Adrenal gland (tissue), 12 donors: ENCODE results near the gene FUT8. TPM values are rescaled to one million over a fixed set of nuclear protein-coding genes. Genes with fewer than 3 reads are reported as not detected.

Experiments
- DNase-seq, 7 donors: peaks; one replicate each; pipeline ENCODE4 v3.0.0-alpha.2; 2019 to 2020
- H3K27ac ChIP-seq, 5 donors: fragments of 200-600 bp; sonication (generic) in 4 of 5; 1 replicate in 3 of 5; 2 replicates in 2 of 5; pipeline versions ENCODE4 v1.5.1 to v1.8.0; 2016 to 2020; ENCODE audit warnings: mild to moderate bottlenecking in 1 of 5
- H3K27me3 ChIP-seq: fragments of 200-600 bp; 2 replicates; pipeline ENCODE4 v1.8.0; 2021
- H3K36me3 ChIP-seq, 2 donors: fragments of 200-600 bp; replicated peaks in 1 of 2; 1 replicate in 1 of 2; 2 replicates in 1 of 2; pipeline versions ENCODE4 v1.5.1 to v1.8.0; 2018 to 2022
- H3K4me1 ChIP-seq, 2 donors: fragments of 200-600 bp; replicated peaks in 1 of 2; 1 replicate in 1 of 2; 2 replicates in 1 of 2; pipeline versions ENCODE4 v1.5.1 to v1.8.0; 2018 to 2021
- H3K4me3 ChIP-seq, 4 donors: fragments of 200-600 bp; sonication (generic) in 3 of 4; one replicate each; pipeline ENCODE4 v1.5.1; 2016 to 2018
- H3K9me3 ChIP-seq, 3 donors: fragments of 200-600 bp; sonication (generic) in 1 of 3; replicated peaks in 1 of 3; 1 replicate in 2 of 3; 2 replicates in 1 of 3; pipeline versions ENCODE4 v1.5.1 to v1.8.0; 2016 to 2021
- CTCF ChIP-seq, 6 experiments: fragments of 450-650 bp in 4 of 6; fragments of 200-600 bp in 2 of 6; sonication (generic) in 1 of 6; IDR thresholded peaks; 1 replicate in 5 of 6; 2 replicates in 1 of 6; pipeline versions ENCODE4 v1.5.1 to v1.8.0; 2016 to 2021; ENCODE audit warnings: antibody characterized with exemption in 6 of 6, mild to moderate bottlenecking in 2 of 6, moderate library complexity in 1 of 6
- POLR2A ChIP-seq, 2 donors: fragments of 450-650 bp; IDR thresholded peaks; one replicate each; pipeline ENCODE4 v1.6.1; 2017; ENCODE audit warnings: antibody characterized with exemption in 2 of 2, mild to moderate bottlenecking in 2 of 2, moderate library complexity in 1 of 2
- WGBS, 4 donors: extraction: QIAGEN DNeasy Blood & Tissue Kit in 2 of 4; methylation state at CpG; one replicate each; pipeline versions ENCODE4 v1.1.5 to v1.1.7; 2013 to 2017; 5-methylcytosine and 5-hydroxymethylcytosine counted together
- intact Hi-C, 2 donors: fragments of 100-400 bp; cut with DNase I; formaldehyde crosslinking; loops; one replicate each; pipeline versions ENCODE4 v1.14.1 to v1.15.0; 2022 to 2023
- polyA plus RNA-seq, 3 donors: library from polyadenylated mRNA; stranded (reverse); fragments of 200-250 nt in 2 of 3; fragments of 350-450 nt in 1 of 3; fragmentation: Illumina TruSeq in 1 of 3; extraction: RNeasy Lipid Tissue Mini Kit (QIAGEN cat#74804) in 1 of 3; gene quantifications; one replicate each; pipeline ENCODE4 v1.2.3, GENCODE V29; 2013 to 2014
- total RNA-seq, 9 donors: library from RNA; depleted of rRNA in 4 of 9; stranded (reverse); fragments of >200 nt in 4 of 9; fragments of 120-200 nt in 1 of 9; fragmentation: NEBNext Ultra II Directional in 1 of 9; extraction: Animal tissue kit (Norgen Biotek cat#: 25700) in 1 of 9; gene quantifications; one replicate each; pipeline versions ENCODE4 v1.1.0 to v1.2.4, GENCODE V29; 2013 to 2023
- donor health status: healthy with polysubstance abuse.
- donor health status: Bipolar disorder and iron deficiency.
- donor health status: DM: yes; HTN: yes; CAD: no.
- donor health status: DM: no; HTN: no; CAD: no.
- donor health status: DM: no; HTN: no; CAD: no.
- donor health status: DM: yes; HTN: yes; CAD: no.

Gene FUT8
- total and polyA plus RNA-seq, 12 donors = 7.8 to 32.1 (median 21.1) TPM

GRCh38 chr14:65444230-65444629 is 31.7 kb downstream of the FUT8 start:
- Histone ChIP-seq H3K4me3 (no peak overlapping the region), H3K27ac (no peak overlapping the region), H3K4me1 (no peaks in the 10 kb centered on the region), H3K9me3 (no peaks in the 10 kb centered on the region), H3K36me3 (no peaks in the 10 kb centered on the region), H3K27me3 (no peaks in the 10 kb centered on the region)
- DNase-seq = no peak
- TF ChIP-seq POLR2A (IDR thresholded peaks at IDR 0.05) (no peak), CTCF (IDR thresholded peaks at IDR 0.05) (no peak)
- 91 to 98% (median 97%) methylated on average over 1 of the region's 1 CpG for WGBS, 4 donors
- intact Hi-C loops = no loop called here

- H3K4me3 ChIP-seq = no peak overlapping the region
- no peak for DNase-seq
- intact Hi-C loops = no loop called here
- no peaks in the 10 kb centered on the region for H3K27me3 ChIP-seq
- no peaks in the 10 kb centered on the region for H3K4me1 ChIP-seq
- TF ChIP-seq POLR2A (IDR thresholded peaks at IDR 0.05) (no peak), CTCF (IDR thresholded peaks at IDR 0.05) (no peak)
- no peak overlapping the region for H3K27ac ChIP-seq
- H3K36me3 ChIP-seq = no peaks in the 10 kb centered on the region
- 33 to 83% (median 55%) methylated on average over 1 of the region's 1 CpG for WGBS, 4 donors
- no peaks in the 10 kb centered on the region for H3K9me3 ChIP-seq
These were observed 33.6 kb downstream of the FUT8 start for GRCh38 chr14:65446159-65446558.

- Histone ChIP-seq H3K4me3 (no peak overlapping the region), H3K9me3 (no peaks in the 10 kb centered on the region), H3K27me3 (no peaks in the 10 kb centered on the region), H3K4me1 (peaks cover 0 to 13% of the 10 kb centered on the region in 2 donors), H3K27ac (no peak overlapping the region), H3K36me3 (no peaks in the 10 kb centered on the region)
- WGBS, 4 donors = 95 to 100% (median 100%) methylated on average over 1 of the region's 1 CpG
- intact Hi-C loops = no loop called here
- DNase-seq = no peak
- TF ChIP-seq CTCF (IDR thresholded peaks at IDR 0.05) (no peak), POLR2A (IDR thresholded peaks at IDR 0.05) (no peak)
These were observed 37.1 kb downstream of the FUT8 start for GRCh38 chr14:65449647-65450046.

- TF ChIP-seq CTCF (IDR thresholded peaks at IDR 0.05) = no peak
- TF ChIP-seq POLR2A (IDR thresholded peaks at IDR 0.05) = no peak
- intact Hi-C loops = no loop called here
- H3K4me3 ChIP-seq = no peak overlapping the region
- no peaks in the 10 kb centered on the region for H3K27me3 ChIP-seq
- H3K36me3 ChIP-seq = no peaks in the 10 kb centered on the region
- no peak overlapping the region for H3K27ac ChIP-seq
- WGBS, 4 donors = 95 to 98% (median 96%) methylated on average over 3 of the region's 3 CpGs
- DNase-seq = peak in 2 of 7 donors; percentile 33 to 34
- H3K4me1 ChIP-seq = peaks cover 0 to 13% of the 10 kb centered on the region in 2 donors
- H3K9me3 ChIP-seq = no peaks in the 10 kb centered on the region
These were observed 41.4 kb downstream of the FUT8 start for GRCh38 chr14:65453807-65454480.
